Ishikawa (cell line): ENCODE results near the gene REV3L.

Experiments used
- CREB1 ChIP-seq: IDR thresholded peaks from 2 replicates; pipeline ENCODE4 v1.6.1; 2012; ENCODE audit warnings: low read depth
- EP300 ChIP-seq: IDR thresholded peaks from 2 replicates; pipeline ENCODE4 v1.6.1; 2012; ENCODE audit warnings: borderline replicate concordance
- USF1 ChIP-seq: IDR thresholded peaks from 2 replicates; pipeline ENCODE4 v1.6.1; 2012
- YY1 ChIP-seq: IDR thresholded peaks from 2 replicates; pipeline ENCODE4 v1.6.1; 2012; ENCODE audit warnings: low read depth
- ZBTB7A ChIP-seq: IDR thresholded peaks from 2 replicates; pipeline ENCODE4 v1.6.1; 2012; ENCODE audit warnings: low read depth

GRCh38 chr6:111294374-111294967, 188.5 kb downstream of the REV3L start:
- TF ChIP-seq USF1 (no peak), YY1 (no peak), EP300 (no peak), CREB1 (no peak), ZBTB7A (no peak)
